GM23338 (cell line): ENCODE data around the gene LIFR. TPM values are rescaled to one million over a fixed set of nuclear protein-coding genes. Genes with fewer than 3 reads are reported as not detected.

Experiments used
- ATAC-seq: fragments of 200-7000 bp; cut with Tn5 transposase; 3 replicates; pipeline ENCODE4 v1.9.1; 2020
- DNase-seq: peaks from one replicate; pipeline ENCODE4 v3.0.0-alpha.2; 2015; ENCODE audit warnings: low spot score
- H2AFZ ChIP-seq: fragments of 200-600 bp; sonication (generic); 2 replicates; pipeline ENCODE4 v1.8.0; 2016; ENCODE audit warnings: antibody characterized with exemption, mild to moderate bottlenecking, moderate library complexity
- H3F3A ChIP-seq: fragments of 200-600 bp; sonication (generic); replicated peaks from 2 replicates; pipeline ENCODE4 v1.8.0; 2017; ENCODE audit warnings: antibody characterized with exemption, mixed run types, low read depth
- H3K27ac ChIP-seq: fragments of 200-600 bp; sonication (generic); 2 replicates; pipeline ENCODE4 v1.6.1; 2016; ENCODE audit warnings: low read depth
- H3K27me3 ChIP-seq: fragments of 200-600 bp; sonication (generic); 2 replicates; pipeline ENCODE4 v1.8.0; 2016; ENCODE audit warnings: mild to moderate bottlenecking, mixed run types, moderate library complexity; ENCODE audit not compliant: insufficient read depth
- H3K36me3 ChIP-seq: fragments of 200-600 bp; sonication (generic); 2 replicates; pipeline ENCODE4 v1.8.0; 2016; ENCODE audit warnings: mild to moderate bottlenecking; ENCODE audit not compliant: insufficient read depth
- H3K4me1 ChIP-seq: fragments of 200-600 bp; sonication (generic); 2 replicates; pipeline ENCODE4 v1.8.0; 2016; ENCODE audit warnings: mild to moderate bottlenecking, moderate library complexity; ENCODE audit not compliant: insufficient read depth
- H3K4me2 ChIP-seq: fragments of 200-600 bp; sonication (generic); 2 replicates; pipeline ENCODE4 v1.7.1; 2017; ENCODE audit warnings: mixed run types
- H3K4me3 ChIP-seq: fragments of 200-600 bp; sonication (generic); 2 replicates; pipeline ENCODE4 v1.6.1; 2016; ENCODE audit warnings: mixed run types
- H3K79me2 ChIP-seq: fragments of 200-600 bp; sonication (generic); replicated peaks from 2 replicates; pipeline ENCODE4 v1.8.0; 2017; ENCODE audit warnings: mild to moderate bottlenecking; ENCODE audit not compliant: insufficient read depth
- H3K9me2 ChIP-seq: fragments of 200-600 bp; sonication (generic); 2 replicates; pipeline ENCODE4 v1.8.0; 2017; ENCODE audit not compliant: insufficient read depth
- H4K20me1 ChIP-seq: fragments of 200-600 bp; sonication (generic); replicated peaks from 2 replicates; pipeline ENCODE4 v1.8.0; 2017; ENCODE audit warnings: mild to moderate bottlenecking; ENCODE audit not compliant: insufficient read depth
- H3K27ac Mint-ChIP-seq: 2 replicates; pipeline ENCODE4 v1.8.0; 2020; ENCODE audit warnings: inconsistent platforms, mild to moderate bottlenecking, moderate library complexity, mixed read lengths
- H3K27me3 Mint-ChIP-seq: 3 replicates; pipeline ENCODE4 v1.8.0; 2022; ENCODE audit warnings: low read depth, mild to moderate bottlenecking, moderate library complexity, mixed read lengths, inconsistent platforms; ENCODE audit not compliant: insufficient read depth, poor library complexity
- H3K36me3 Mint-ChIP-seq: 3 replicates; pipeline ENCODE4 v1.8.0; 2021; ENCODE audit warnings: low read depth, mild to moderate bottlenecking, inconsistent platforms, moderate library complexity, mixed read lengths
- H3K4me1 Mint-ChIP-seq: 3 replicates; pipeline ENCODE4 v1.8.0; 2020; ENCODE audit warnings: mild to moderate bottlenecking, inconsistent platforms, mixed read lengths
- H3K4me3 Mint-ChIP-seq: 3 replicates; pipeline ENCODE4 v1.8.0; 2021; ENCODE audit warnings: moderate library complexity, mild to moderate bottlenecking, inconsistent platforms, mixed read lengths
- H3K9me3 Mint-ChIP-seq: 3 replicates; pipeline ENCODE4 v1.8.0; 2020; ENCODE audit warnings: moderate library complexity, mild to moderate bottlenecking, inconsistent platforms, mixed read lengths
- JUNB ChIP-seq: IDR thresholded peaks from one replicate; pipeline ENCODE4 v1.6.1; 2016; ENCODE audit warnings: antibody characterized with exemption; ENCODE audit not compliant: unreplicated experiment
- NANOG ChIP-seq: IDR thresholded peaks from 2 replicates; pipeline ENCODE4 v1.6.1; 2016; ENCODE audit warnings: antibody characterized with exemption, borderline replicate concordance
- ZNF331 ChIP-seq: fragments of 250-450 bp; sonication (Bioruptor Pico); IDR thresholded peaks from 2 replicates; pipeline ENCODE4 v1.5.0; 2020; ENCODE audit warnings: low read depth, mild to moderate bottlenecking, moderate library complexity
- polyA plus RNA-seq: library from polyadenylated mRNA; unstranded; fragments of >200 nt; fragmentation: Nextera tagmentation; extraction: Ambion mirVana; gene quantifications from 2 replicates; pipeline ENCODE4 v1.2.1, GENCODE V29; 2016
- total RNA-seq: library from RNA; depleted of rRNA; stranded (reverse); fragments of >200 nt; shearing (Covaris generic); gene quantifications from 2 replicates; pipeline ENCODE4 v1.2.3, GENCODE V29; 2014
- TF ChIP-seq, protein P1 (sequence below): fragments of 250-450 bp; sonication (Bioruptor Pico); IDR thresholded peaks from 2 replicates; pipeline ENCODE4 v1.5.0; 2020; ENCODE audit warnings: mild to moderate bottlenecking, moderate library complexity
- TF ChIP-seq, protein P2 (sequence below), 2 experiments: fragments of 200-600 bp in 1 of 2; sonication (generic) in 1 of 2; conservative IDR thresholded peaks; 2 replicates each; pipeline versions ENCODE4 v1.5.1 to v1.6.1; 2016 to 2017; ENCODE audit warnings: antibody characterized with exemption in 2 of 2, low read depth in 2 of 2, mild to moderate bottlenecking in 2 of 2, moderate library complexity in 1 of 2

LIFR gene
- total and polyA plus RNA-seq, 2 experiments from 2014 or later, result 11.0 to 25.2 TPM

DNA sequence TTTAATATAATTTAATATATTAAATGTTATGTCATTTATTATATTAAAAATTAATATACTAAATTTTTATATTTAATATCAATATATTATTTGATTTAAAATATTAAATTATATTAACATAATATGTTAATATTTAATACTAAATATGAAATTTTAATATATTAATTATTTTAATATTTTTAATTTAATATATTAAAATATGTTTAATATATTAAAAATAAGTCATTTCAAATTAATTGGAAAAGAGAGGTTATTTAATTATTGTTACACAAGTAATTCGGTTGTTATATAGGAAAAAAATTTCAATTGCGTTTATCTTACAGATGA is 114.2 kb downstream of the LIFR start (continued):
- TF ChIP-seq, protein P1, sequence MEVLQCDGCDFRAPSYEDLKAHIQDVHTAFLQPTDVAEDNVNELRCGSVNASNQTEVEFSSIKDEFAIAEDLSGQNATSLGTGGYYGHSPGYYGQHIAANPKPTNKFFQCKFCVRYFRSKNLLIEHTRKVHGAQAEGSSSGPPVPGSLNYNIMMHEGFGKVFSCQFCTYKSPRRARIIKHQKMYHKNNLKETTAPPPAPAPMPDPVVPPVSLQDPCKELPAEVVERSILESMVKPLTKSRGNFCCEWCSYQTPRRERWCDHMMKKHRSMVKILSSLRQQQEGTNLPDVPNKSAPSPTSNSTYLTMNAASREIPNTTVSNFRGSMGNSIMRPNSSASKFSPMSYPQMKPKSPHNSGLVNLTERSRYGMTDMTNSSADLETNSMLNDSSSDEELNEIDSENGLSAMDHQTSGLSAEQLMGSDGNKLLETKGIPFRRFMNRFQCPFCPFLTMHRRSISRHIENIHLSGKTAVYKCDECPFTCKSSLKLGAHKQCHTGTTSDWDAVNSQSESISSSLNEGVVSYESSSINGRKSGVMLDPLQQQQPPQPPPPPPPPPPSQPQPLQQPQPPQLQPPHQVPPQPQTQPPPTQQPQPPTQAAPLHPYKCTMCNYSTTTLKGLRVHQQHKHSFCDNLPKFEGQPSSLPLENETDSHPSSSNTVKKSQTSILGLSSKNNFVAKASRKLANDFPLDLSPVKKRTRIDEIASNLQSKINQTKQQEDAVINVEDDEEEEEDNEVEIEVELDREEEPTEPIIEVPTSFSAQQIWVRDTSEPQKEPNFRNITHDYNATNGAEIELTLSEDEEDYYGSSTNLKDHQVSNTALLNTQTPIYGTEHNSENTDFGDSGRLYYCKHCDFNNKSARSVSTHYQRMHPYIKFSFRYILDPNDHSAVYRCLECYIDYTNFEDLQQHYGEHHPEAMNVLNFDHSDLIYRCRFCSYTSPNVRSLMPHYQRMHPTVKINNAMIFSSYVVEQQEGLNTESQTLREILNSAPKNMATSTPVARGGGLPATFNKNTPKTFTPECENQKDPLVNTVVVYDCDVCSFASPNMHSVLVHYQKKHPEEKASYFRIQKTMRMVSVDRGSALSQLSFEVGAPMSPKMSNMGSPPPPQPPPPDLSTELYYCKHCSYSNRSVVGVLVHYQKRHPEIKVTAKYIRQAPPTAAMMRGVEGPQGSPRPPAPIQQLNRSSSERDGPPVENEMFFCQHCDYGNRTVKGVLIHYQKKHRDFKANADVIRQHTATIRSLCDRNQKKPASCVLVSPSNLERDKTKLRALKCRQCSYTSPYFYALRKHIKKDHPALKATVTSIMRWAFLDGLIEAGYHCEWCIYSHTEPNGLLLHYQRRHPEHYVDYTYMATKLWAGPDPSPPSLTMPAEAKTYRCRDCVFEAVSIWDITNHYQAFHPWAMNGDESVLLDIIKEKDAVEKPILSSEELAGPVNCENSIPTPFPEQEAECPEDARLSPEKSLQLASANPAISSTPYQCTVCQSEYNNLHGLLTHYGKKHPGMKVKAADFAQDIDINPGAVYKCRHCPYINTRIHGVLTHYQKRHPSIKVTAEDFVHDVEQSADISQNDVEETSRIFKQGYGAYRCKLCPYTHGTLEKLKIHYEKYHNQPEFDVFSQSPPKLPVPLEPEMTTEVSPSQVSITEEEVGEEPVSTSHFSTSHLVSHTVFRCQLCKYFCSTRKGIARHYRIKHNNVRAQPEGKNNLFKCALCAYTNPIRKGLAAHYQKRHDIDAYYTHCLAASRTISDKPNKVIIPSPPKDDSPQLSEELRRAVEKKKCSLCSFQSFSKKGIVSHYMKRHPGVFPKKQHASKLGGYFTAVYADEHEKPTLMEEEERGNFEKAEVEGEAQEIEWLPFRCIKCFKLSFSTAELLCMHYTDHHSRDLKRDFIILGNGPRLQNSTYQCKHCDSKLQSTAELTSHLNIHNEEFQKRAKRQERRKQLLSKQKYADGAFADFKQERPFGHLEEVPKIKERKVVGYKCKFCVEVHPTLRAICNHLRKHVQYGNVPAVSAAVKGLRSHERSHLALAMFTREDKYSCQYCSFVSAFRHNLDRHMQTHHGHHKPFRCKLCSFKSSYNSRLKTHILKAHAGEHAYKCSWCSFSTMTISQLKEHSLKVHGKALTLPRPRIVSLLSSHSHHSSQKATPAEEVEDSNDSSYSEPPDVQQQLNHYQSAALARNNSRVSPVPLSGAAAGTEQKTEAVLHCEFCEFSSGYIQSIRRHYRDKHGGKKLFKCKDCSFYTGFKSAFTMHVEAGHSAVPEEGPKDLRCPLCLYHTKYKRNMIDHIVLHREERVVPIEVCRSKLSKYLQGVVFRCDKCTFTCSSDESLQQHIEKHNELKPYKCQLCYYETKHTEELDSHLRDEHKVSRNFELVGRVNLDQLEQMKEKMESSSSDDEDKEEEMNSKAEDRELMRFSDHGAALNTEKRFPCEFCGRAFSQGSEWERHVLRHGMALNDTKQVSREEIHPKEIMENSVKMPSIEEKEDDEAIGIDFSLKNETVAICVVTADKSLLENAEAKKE (CRISPR knock-in tag), result no peak
- TF ChIP-seq ZNF331 (CRISPR knock-in tag), result no peak
- TF ChIP-seq, protein P2, sequence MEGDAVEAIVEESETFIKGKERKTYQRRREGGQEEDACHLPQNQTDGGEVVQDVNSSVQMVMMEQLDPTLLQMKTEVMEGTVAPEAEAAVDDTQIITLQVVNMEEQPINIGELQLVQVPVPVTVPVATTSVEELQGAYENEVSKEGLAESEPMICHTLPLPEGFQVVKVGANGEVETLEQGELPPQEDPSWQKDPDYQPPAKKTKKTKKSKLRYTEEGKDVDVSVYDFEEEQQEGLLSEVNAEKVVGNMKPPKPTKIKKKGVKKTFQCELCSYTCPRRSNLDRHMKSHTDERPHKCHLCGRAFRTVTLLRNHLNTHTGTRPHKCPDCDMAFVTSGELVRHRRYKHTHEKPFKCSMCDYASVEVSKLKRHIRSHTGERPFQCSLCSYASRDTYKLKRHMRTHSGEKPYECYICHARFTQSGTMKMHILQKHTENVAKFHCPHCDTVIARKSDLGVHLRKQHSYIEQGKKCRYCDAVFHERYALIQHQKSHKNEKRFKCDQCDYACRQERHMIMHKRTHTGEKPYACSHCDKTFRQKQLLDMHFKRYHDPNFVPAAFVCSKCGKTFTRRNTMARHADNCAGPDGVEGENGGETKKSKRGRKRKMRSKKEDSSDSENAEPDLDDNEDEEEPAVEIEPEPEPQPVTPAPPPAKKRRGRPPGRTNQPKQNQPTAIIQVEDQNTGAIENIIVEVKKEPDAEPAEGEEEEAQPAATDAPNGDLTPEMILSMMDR (conservative IDR thresholded peaks at IDR 0.05; ENCODE audit: low read depth in 2 of 2), result no peak

DNA sequence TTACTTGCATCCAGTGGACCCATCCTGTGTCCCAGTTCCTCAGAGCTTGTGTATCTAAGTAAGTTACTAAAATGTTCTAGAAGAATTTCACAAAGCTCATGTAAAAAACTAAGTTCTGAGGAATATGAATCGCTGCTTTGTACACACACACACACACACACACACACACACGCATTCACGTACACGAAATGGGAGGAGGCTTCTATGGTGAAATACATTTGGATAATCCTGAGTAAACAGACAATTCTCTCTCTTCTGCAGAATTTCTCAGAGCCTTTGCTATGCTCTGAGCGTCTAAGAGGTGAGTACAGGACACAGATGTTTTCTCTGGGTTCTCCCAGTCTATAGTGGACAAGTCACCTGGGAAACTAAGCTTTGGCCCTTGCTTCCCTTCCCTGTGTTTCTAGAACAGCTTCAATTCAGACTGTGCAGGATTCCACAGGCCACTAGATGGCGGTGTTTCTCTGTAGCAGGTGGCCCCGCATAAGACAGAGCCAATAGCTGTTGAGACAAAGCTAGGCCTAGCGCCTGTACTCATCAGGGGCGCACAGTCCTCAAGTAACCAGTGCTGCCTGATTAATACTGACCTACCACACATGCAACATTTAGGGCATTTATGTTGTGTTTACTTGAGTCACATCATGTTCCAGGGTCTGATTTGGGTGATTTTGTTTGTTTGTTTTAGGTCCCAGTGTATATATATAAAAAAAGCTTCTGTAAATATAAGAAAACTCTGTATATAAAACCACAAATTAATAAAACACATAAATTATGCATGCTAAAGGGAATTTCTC is 114.8 kb downstream of the LIFR start:
- Mint-ChIP-seq H3K27me3 (no peaks in the 10 kb centered on the region), H3K9me3 (no peaks in the 10 kb centered on the region; the same call in 2 of the 3 replicates), H3K4me1 (peaks cover 3% of the 10 kb centered on the region; the same call in 2 of the 3 replicates), H3K27ac (no peak overlapping the region), H3K4me3 (no peak overlapping the region), H3K36me3 (no peaks in the 10 kb centered on the region)
- Histone ChIP-seq H4K20me1 (no peaks in the 10 kb centered on the region), H3K4me3 (no peak overlapping the region), H3K27me3 (no peaks in the 10 kb centered on the region), H3K4me2 (no peak overlapping the region), H3K27ac (no peak overlapping the region), H3K36me3 (no peaks in the 10 kb centered on the region), H3K79me2 (no peaks in the 10 kb centered on the region), H3F3A (no peaks in the 10 kb centered on the region), H2AFZ (no peak overlapping the region), H3K4me1 (no peaks in the 10 kb centered on the region), H3K9me2 (no peaks in the 10 kb centered on the region)
- peak; percentile 97 for DNase-seq
- TF ChIP-seq JUNB (no peak), NANOG (0 out of 2 replicates have a peak, but pooled peaks have one; percentile 21)
- TF ChIP-seq, protein P2 (conservative IDR thresholded peaks at IDR 0.05; ENCODE audit: low read depth in 2 of 2), result peak; percentile 97
- peak; percentile 99 for ATAC-seq
